ENCODE results near the gene STAU1. TPM values are rescaled to one million over a fixed set of nuclear protein-coding genes. Genes with fewer than 3 reads are reported as not detected.

The STAU1 gene
- total RNA-seq, 2 experiments from 2014 or later, result 61.4 to 65.8 TPM

- peaks cover 87% of the 10 kb centered on the region for H3K36me3 Mint-ChIP-seq (ENCODE audit: low read depth)
- Histone ChIP-seq H3K9me3 (ENCODE audit: control insufficient read depth in 1 of 2, insufficient read depth in 1 of 2, low read length in 2 of 2) (no peaks in the 10 kb centered on the region), H3K4me3 (ENCODE audit: low read length) (no peak overlapping the region), H3K27me3 (ENCODE audit: control insufficient read depth in 1 of 2, insufficient read depth in 2 of 2, low read length in 2 of 2) (no peaks in the 10 kb centered on the region), H3K27ac (ENCODE audit: low read depth in 1 of 2, low read length in 2 of 2) (no peak overlapping the region), H3K4me1 (ENCODE audit: insufficient read depth, low read length) (no peaks in the 10 kb centered on the region), H3K36me3 (ENCODE audit: insufficient read depth, low read length) (peaks cover 59% of the 10 kb centered on the region)
- H3K27me3 Mint-ChIP-seq, result no peaks in the 10 kb centered on the region
- TF ChIP-seq CTCF (IDR thresholded peaks at IDR 0.05), result no peak
- peaks cover 9% of the 10 kb centered on the region for H3K4me1 Mint-ChIP-seq (ENCODE audit: low read depth)
- ChIA-PET CTCF (no interaction called here), POLR2A (no interaction called here)
- no peaks in the 10 kb centered on the region for H3K9me3 Mint-ChIP-seq
- intact Hi-C loops (cut with DNase I, micrococcal nuclease), result no loop called here
- no peak for ATAC-seq (ENCODE audit: poor library complexity)
- no peak overlapping the region for H3K4me3 Mint-ChIP-seq
- DNase-seq, result no peak
- no peak overlapping the region for H3K27ac Mint-ChIP-seq
Measured at GRCh38 chr20:49097159-49097558, 91.0 kb downstream of the STAU1 start.

- Histone ChIP-seq H3K9me3 (ENCODE audit: control insufficient read depth in 1 of 2, insufficient read depth in 1 of 2, low read length in 2 of 2) (no peaks in the 10 kb centered on the region), H3K4me1 (ENCODE audit: insufficient read depth, low read length) (no peaks in the 10 kb centered on the region), H3K36me3 (ENCODE audit: insufficient read depth, low read length) (peaks cover 66% of the 10 kb centered on the region), H3K4me3 (ENCODE audit: low read length) (no peak overlapping the region), H3K27ac (ENCODE audit: low read depth in 1 of 2, low read length in 2 of 2) (no peak overlapping the region), H3K27me3 (ENCODE audit: control insufficient read depth in 1 of 2, insufficient read depth in 2 of 2, low read length in 2 of 2) (no peaks in the 10 kb centered on the region)
- no peak for TF ChIP-seq CTCF (IDR thresholded peaks at IDR 0.05)
- no peaks in the 10 kb centered on the region for H3K9me3 Mint-ChIP-seq
- intact Hi-C loops (cut with DNase I, micrococcal nuclease), result no loop called here
- H3K27ac Mint-ChIP-seq, result no peak overlapping the region
- ChIA-PET CTCF (no interaction called here), POLR2A (no interaction called here)
- H3K4me1 Mint-ChIP-seq (ENCODE audit: low read depth), result peaks cover 7% of the 10 kb centered on the region
- DNase-seq (no peak), ATAC-seq (ENCODE audit: poor library complexity) (no peak)
- H3K27me3 Mint-ChIP-seq, result no peaks in the 10 kb centered on the region
- no peak overlapping the region for H3K4me3 Mint-ChIP-seq
- peaks cover 87% of the 10 kb centered on the region for H3K36me3 Mint-ChIP-seq (ENCODE audit: low read depth)
Measured at GRCh38 chr20:49096203-49096730, 91.9 kb downstream of the STAU1 start.

DNA sequence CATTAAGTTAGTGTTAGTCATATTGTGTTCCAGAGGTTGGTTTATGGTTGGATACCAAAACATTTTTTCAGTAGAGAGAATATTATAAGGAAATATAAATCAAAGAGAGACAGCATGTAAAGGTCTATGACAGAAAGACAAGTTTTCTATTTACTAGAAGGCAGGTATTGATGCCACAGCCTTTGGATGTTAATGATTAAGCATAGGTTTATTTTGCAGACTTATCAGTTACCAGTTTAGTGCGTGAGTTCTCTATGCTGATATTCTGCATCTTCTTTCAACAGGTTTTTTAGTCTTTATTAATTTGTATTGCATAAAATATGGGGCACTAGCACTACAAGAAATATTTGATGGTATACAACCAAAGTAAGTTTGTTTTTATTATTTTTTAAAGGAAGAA lies 96.4 kb downstream of the STAU1 start:
- Histone ChIP-seq H3K36me3 (ENCODE audit: insufficient read depth, low read length) (peaks cover 88% of the 10 kb centered on the region), H3K4me1 (ENCODE audit: insufficient read depth, low read length) (no peaks in the 10 kb centered on the region), H3K27me3 (ENCODE audit: control insufficient read depth in 1 of 2, insufficient read depth in 2 of 2, low read length in 2 of 2) (no peaks in the 10 kb centered on the region), H3K27ac (ENCODE audit: low read depth in 1 of 2, low read length in 2 of 2) (no peak overlapping the region), H3K9me3 (ENCODE audit: control insufficient read depth in 1 of 2, insufficient read depth in 1 of 2, low read length in 2 of 2) (no peaks in the 10 kb centered on the region), H3K4me3 (ENCODE audit: low read length) (no peak overlapping the region)
- no peaks in the 10 kb centered on the region for H3K9me3 Mint-ChIP-seq
- H3K4me1 Mint-ChIP-seq (ENCODE audit: low read depth), result no peaks in the 10 kb centered on the region
- ATAC-seq (ENCODE audit: poor library complexity) (no peak), DNase-seq (no peak)
- CTCF ChIA-PET, result no interaction called here
- POLR2A ChIA-PET, result no interaction called here
- no peak for TF ChIP-seq CTCF (IDR thresholded peaks at IDR 0.05)
- intact Hi-C loops (cut with DNase I, micrococcal nuclease), result no loop called here
- H3K4me3 Mint-ChIP-seq, result no peak overlapping the region
- peaks cover 97% of the 10 kb centered on the region for H3K36me3 Mint-ChIP-seq (ENCODE audit: low read depth)
- no peak overlapping the region for H3K27ac Mint-ChIP-seq
- no peaks in the 10 kb centered on the region for H3K27me3 Mint-ChIP-seq

Measured in CD4-positive, alpha-beta T cell (primary cell).